Stomach (tissue), 9 donors: Measurements from ENCODE around the gene MAP1LC3B. TPM values are rescaled to one million over a fixed set of nuclear protein-coding genes. Genes with fewer than 3 reads are reported as not detected.

ENCODE experiments used
- DNase-seq, 2 donors: peaks; one replicate each; pipeline versions ENCODE4 v3.0.0 to v3.0.0-alpha.2; 2013 to 2019
- H3K27ac ChIP-seq, 5 donors: fragments of 200-600 bp in 4 of 5; sonication (generic) in 4 of 5; one replicate each; pipeline ENCODE4 v1.5.1; 2013 to 2019; ENCODE audit warnings: mild to moderate bottlenecking in 1 of 5, moderate library complexity in 1 of 5
- H3K27me3 ChIP-seq, 3 donors: fragments of 200-600 bp; sonication (generic); one replicate each; pipeline ENCODE4 v1.5.1; 2017 to 2019; ENCODE audit warnings: mixed run types in 1 of 3
- H3K36me3 ChIP-seq, 4 donors: fragments of 200-600 bp; sonication (generic); 1 replicate in 3 of 4; 2 replicates in 1 of 4; pipeline ENCODE4 v1.5.1; 2016 to 2019
- H3K4me1 ChIP-seq, 4 donors: fragments of 200-600 bp; sonication (generic); one replicate each; pipeline ENCODE4 v1.5.1; 2016 to 2019
- H3K4me3 ChIP-seq, 4 donors: fragments of 200-600 bp; sonication (generic) in 3 of 4; one replicate each; pipeline ENCODE4 v1.5.1; 2016 to 2019; ENCODE audit warnings: mild to moderate bottlenecking in 1 of 4
- H3K9me3 ChIP-seq, 4 donors: fragments of 200-600 bp; sonication (generic); one replicate each; pipeline ENCODE4 v1.5.1; 2016 to 2019
- CTCF ChIP-seq, 7 experiments: fragments of 450-650 bp in 4 of 7; fragments of 200-600 bp in 3 of 7; sonication (generic) in 3 of 7; IDR thresholded peaks; one replicate each; pipeline ENCODE4 v1.5.1; 2016 to 2019; ENCODE audit warnings: antibody characterized with exemption in 7 of 7, control low read depth in 2 of 7, mild to moderate bottlenecking in 1 of 7
- EP300 ChIP-seq: sonication (generic); formaldehyde crosslinking; IDR thresholded peaks from one replicate; pipeline ENCODE4 v1.6.1; 2017; ENCODE audit warnings: antibody characterized with exemption
- POLR2A ChIP-seq, 4 donors: fragments of 450-650 bp; IDR thresholded peaks; one replicate each; pipeline ENCODE4 v1.6.1; 2016; ENCODE audit warnings: antibody characterized with exemption in 4 of 4, control low read depth in 2 of 4, mild to moderate bottlenecking in 1 of 4, moderate library complexity in 1 of 4
- POLR2AphosphoS5 ChIP-seq, 3 donors: sonication (generic); formaldehyde crosslinking; IDR thresholded peaks; one replicate each; pipeline ENCODE4 v1.6.1; 2016; ENCODE audit warnings: antibody characterized with exemption in 3 of 3
- WGBS, 5 donors: extraction: QIAGEN DNeasy Blood & Tissue Kit in 3 of 5; methylation state at CpG; one replicate each; pipeline versions ENCODE4 v1.1.5 to v1.1.7; 2013 to 2018; 5-methylcytosine and 5-hydroxymethylcytosine counted together
- intact Hi-C: fragments of 100-400 bp; cut with DNase I; formaldehyde crosslinking; loops from one replicate; pipeline ENCODE4 v1.15.1; 2023; ENCODE audit warnings: low total_unique reads
- polyA plus RNA-seq, 3 donors: library from polyadenylated mRNA; stranded (reverse); fragments of 200-250 nt; gene quantifications; one replicate each; pipeline ENCODE4 v1.2.3, GENCODE V29; 2013
- total RNA-seq, 5 donors: library from RNA; depleted of rRNA; stranded (reverse); fragments of >200 nt; gene quantifications; one replicate each; pipeline versions ENCODE4 v1.1.0 to v1.2.3, GENCODE V29; 2014 to 2016
- donor health status: healthy with polysubstance abuse.
- donor health status: Bipolar disorder and iron deficiency.
- donor health status: healthy.

The MAP1LC3B gene
- total and polyA plus RNA-seq, 8 donors, result 24.6 to 111 (median 50.1) TPM

- intact Hi-C loops, result no loop called here
- no peaks in the 10 kb centered on the region for H3K9me3 ChIP-seq
- peaks cover 41 to 62% (median 52%) of the 10 kb centered on the region in 4 donors for H3K4me1 ChIP-seq
- no peaks in the 10 kb centered on the region for H3K27me3 ChIP-seq
- TF ChIP-seq POLR2A (IDR thresholded peaks at IDR 0.05) (no peak), POLR2AphosphoS5 (IDR thresholded peaks at IDR 0.05) (peak in 1 of 3 donors; percentile 17), CTCF (IDR thresholded peaks at IDR 0.05) (no peak), EP300 (no peak)
- H3K4me3 ChIP-seq, result peak overlapping the region in 1 of 4 donors; percentile 33
- 20 to 31% (median 23%) methylated on average over 14 to 17 of the region's 17 CpGs for WGBS, 5 donors
- DNase-seq, result peak; percentile 52 to 71
- peaks cover 25 to 49% (median 44%) of the 10 kb centered on the region in 4 donors for H3K36me3 ChIP-seq
- H3K27ac ChIP-seq, result peak overlapping the region; percentile 42 to 71 (median 62)
Measured at GRCh38 chr16:87363771-87364455, 28.2 kb upstream of the MAP1LC3B start.

DNA sequence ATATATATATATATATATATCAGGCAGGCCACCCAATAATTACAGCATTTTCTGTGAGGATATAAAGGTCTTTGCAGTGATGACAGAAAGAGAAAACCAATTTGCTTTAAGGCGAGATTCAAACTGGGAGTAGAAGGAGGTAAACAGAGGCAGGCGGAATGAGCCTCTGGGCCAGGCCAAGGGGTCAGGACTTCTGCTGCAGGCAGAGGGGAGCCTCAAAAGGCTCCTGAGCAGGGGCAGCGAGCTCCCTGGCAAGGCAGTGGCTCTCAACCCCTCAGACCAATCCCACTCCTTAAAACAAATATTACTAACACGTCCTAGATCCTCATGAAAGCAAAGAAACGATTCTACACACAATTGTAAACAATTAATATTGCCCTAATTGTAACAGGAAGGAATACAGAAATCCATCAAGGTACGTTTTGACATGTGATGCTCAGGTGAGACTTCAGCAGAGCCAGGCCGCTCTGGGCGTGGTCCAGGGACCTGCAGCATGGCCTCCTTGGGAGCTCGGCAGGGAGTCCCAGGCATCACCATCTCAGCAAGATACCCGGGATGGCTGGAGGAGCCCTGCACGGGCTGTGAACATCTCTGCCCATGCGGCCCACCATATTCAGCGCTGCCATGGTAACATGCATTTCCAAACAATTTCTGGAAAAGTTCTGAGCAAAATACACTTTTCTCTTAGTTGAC lies 27.0 kb upstream of the MAP1LC3B start:
- Histone ChIP-seq H3K4me3 (no peak overlapping the region), H3K4me1 (peaks cover 45 to 73% (median 61%) of the 10 kb centered on the region in 4 donors), H3K27me3 (no peaks in the 10 kb centered on the region), H3K36me3 (peaks cover 13 to 36% (median 31%) of the 10 kb centered on the region in 4 donors), H3K27ac (peak overlapping the region in 2 of 5 donors; percentile 62 to 71), H3K9me3 (no peaks in the 10 kb centered on the region)
- TF ChIP-seq CTCF (IDR thresholded peaks at IDR 0.05) (no peak), POLR2A (IDR thresholded peaks at IDR 0.05) (no peak)
- intact Hi-C loops, result no loop called here
- WGBS, 5 donors, result 84 to 89% (median 86%) methylated on average over 13 of the region's 13 CpGs
- no peak for DNase-seq

GRCh38 chr16:87366288-87366687 lies 25.8 kb upstream of the MAP1LC3B start:
- DNase-seq, result peak; percentile 57 to 69
- peaks cover 13 to 27% (median 21%) of the 10 kb centered on the region in 4 donors for H3K36me3 ChIP-seq
- H3K4me3 ChIP-seq, result no peak overlapping the region
- H3K4me1 ChIP-seq, result peaks cover 48 to 84% (median 66%) of the 10 kb centered on the region in 4 donors
- H3K27ac ChIP-seq, result peak overlapping the region in 2 of 5 donors; percentile 25 to 32
- intact Hi-C loops, result no loop called here
- WGBS, 5 donors, result 35 to 56% (median 49%) methylated on average over 4 of the region's 4 CpGs
- H3K27me3 ChIP-seq, result no peaks in the 10 kb centered on the region
- no peaks in the 10 kb centered on the region for H3K9me3 ChIP-seq
- TF ChIP-seq POLR2AphosphoS5 (IDR thresholded peaks at IDR 0.05) (no peak), POLR2A (IDR thresholded peaks at IDR 0.05) (no peak), CTCF (IDR thresholded peaks at IDR 0.05) (no peak), EP300 (no peak)

DNA sequence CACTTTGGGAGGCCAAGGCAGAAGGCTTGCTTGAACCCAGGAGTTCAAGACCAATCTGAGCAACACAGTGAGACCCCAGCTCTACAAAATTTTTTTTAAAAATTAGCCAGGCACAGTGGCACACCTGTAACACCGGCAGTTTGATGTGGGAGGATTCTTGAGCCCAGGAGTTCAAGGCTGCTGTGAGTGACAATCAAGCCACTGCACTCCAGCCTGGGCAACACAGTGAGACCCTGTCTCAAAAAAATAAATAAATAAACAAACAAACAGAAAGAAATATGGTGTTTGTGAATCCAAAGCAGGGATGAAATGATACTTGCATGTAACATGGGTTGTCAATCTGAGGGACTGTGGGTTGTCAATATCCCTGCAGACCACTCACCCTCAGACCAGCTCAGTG lies 25.2 kb upstream of the MAP1LC3B start:
- Histone ChIP-seq H3K9me3 (no peaks in the 10 kb centered on the region), H3K27ac (peak overlapping the region in 2 of 5 donors; percentile 25 to 32), H3K36me3 (peaks cover 7 to 20% (median 14%) of the 10 kb centered on the region in 4 donors), H3K4me3 (no peak overlapping the region), H3K27me3 (no peaks in the 10 kb centered on the region), H3K4me1 (peaks cover 48 to 91% (median 69%) of the 10 kb centered on the region in 4 donors)
- TF ChIP-seq POLR2AphosphoS5 (IDR thresholded peaks at IDR 0.05) (no peak), POLR2A (IDR thresholded peaks at IDR 0.05) (no peak), EP300 (no peak), CTCF (IDR thresholded peaks at IDR 0.05) (no peak)
- DNase-seq, result no peak
- 80 to 93% (median 90%) methylated on average over 1 of the region's 1 CpG for WGBS, 5 donors
- intact Hi-C loops, result no loop called here
